Transverse colon (tissue), 4 donors: ENCODE data around the gene HES3.

Source experiments
- CTCF ChIP-seq, 5 experiments: fragments of 200-600 bp in 3 of 5; fragments of 450-650 bp in 2 of 5; sonication (generic) in 3 of 5; IDR thresholded peaks; 1 replicate in 2 of 5; 2 replicates in 3 of 5; pipeline ENCODE4 v1.5.1; 2016 to 2017; ENCODE audit warnings: antibody characterized with exemption in 5 of 5, inconsistent platforms in 3 of 5, mild to moderate bottlenecking in 2 of 5, moderate library complexity in 1 of 5
- EP300 ChIP-seq: sonication (generic); formaldehyde crosslinking; IDR thresholded peaks from one replicate; pipeline ENCODE4 v1.6.1; 2017; ENCODE audit warnings: antibody characterized with exemption, low read depth
- POLR2A ChIP-seq: fragments of 450-650 bp; IDR thresholded peaks from one replicate; pipeline ENCODE4 v1.6.1; 2016; ENCODE audit warnings: antibody characterized with exemption, mild to moderate bottlenecking, moderate library complexity
- POLR2AphosphoS5 ChIP-seq, 3 donors: sonication (generic); formaldehyde crosslinking; IDR thresholded peaks; one replicate each; pipeline ENCODE4 v1.6.1; 2016; ENCODE audit warnings: antibody characterized with exemption in 3 of 3

GRCh38 chr1:6210591-6211355 is 33.2 kb upstream of the HES3 start:
- no peak for TF ChIP-seq POLR2A
- no peak for TF ChIP-seq CTCF (IDR thresholded peaks at IDR 0.05)
- TF ChIP-seq POLR2AphosphoS5 (IDR thresholded peaks at IDR 0.05), result no peak
- no peak for TF ChIP-seq EP300
